Measurements from ENCODE around the gene CHMP6. TPM values are rescaled to one million over a fixed set of nuclear protein-coding genes. Genes with fewer than 3 reads are reported as not detected.

CHMP6 gene
- total RNA-seq, 1 experiment from 2014 or later: 22.0 TPM

DNA sequence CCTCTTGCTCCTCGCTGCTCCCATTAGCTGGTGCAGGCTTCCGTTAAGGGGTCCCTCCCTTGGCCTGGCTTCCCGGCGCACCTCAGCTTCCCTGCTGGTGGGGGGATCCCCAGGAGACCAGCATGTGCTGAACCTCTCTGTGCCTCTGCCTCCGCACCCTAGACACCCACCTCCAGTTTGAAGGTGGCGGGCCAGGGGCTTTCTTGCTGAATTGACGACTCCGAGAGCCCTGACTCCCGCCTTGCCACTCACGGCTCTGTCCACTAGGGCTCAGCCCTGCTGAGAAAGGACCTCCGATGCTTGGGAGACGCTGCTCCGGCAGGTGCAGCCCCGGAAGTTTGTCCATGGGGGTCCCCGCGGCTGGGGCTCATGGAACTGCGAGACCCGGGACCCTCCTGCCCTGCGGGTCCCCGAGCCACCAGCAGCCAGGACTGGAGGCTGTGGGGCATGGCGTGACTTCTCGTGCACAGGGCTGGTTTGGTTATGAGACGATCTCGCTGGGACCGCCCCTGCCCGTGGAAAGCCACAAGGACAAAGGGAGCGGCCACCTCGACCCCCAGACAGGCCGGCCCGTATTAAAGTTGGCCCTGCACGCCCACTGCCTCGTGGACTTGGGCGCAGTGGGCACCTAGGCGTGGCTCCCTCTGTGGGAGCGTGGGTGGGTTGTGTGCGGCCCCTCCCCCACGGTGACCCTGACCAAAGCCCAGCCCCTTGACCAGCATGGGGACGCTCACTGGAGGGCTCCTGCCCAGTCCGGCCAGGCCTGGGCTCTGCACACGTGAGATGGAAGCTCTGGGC lies 8.1 kb downstream of the CHMP6 start:
- TF ChIP-seq FOSL1 (IDR thresholded peaks at IDR 0.05; ENCODE audit: low read depth) (no peak), EZH2phosphoT487 (IDR thresholded peaks at IDR 0.05; ENCODE audit: borderline replicate concordance) (no peak), POLR2A (IDR thresholded peaks at IDR 0.05; ENCODE audit: borderline replicate concordance, extremely low read depth, insufficient read depth, insufficient read length) (no peak), YY1 (IDR thresholded peaks at IDR 0.05; ENCODE audit: extremely low read depth, insufficient replicate concordance, low read depth, low read length) (no peak), ELF1 (IDR thresholded peaks at IDR 0.05; ENCODE audit: borderline replicate concordance, low read depth) (no peak), EGR1 (IDR thresholded peaks at IDR 0.05; ENCODE audit: low read depth) (no peak), TCF7L2 (IDR thresholded peaks at IDR 0.05; ENCODE audit: borderline replicate concordance, extremely low read depth, insufficient read depth, insufficient read length) (no peak), RAD21 (IDR thresholded peaks at IDR 0.05; ENCODE audit: low read depth) (no peak), ZFX (IDR thresholded peaks at IDR 0.05) (no peak), CBX3 (IDR thresholded peaks at IDR 0.05; ENCODE audit: low read depth) (no peak), CEBPB (IDR thresholded peaks at IDR 0.05; ENCODE audit: low read depth) (no peak), POLR2AphosphoS5 (IDR thresholded peaks at IDR 0.05; ENCODE audit: low read depth, low read length) (no peak), SP1 (IDR thresholded peaks at IDR 0.05; ENCODE audit: low read depth) (no peak), SIN3A (IDR thresholded peaks at IDR 0.05; ENCODE audit: low read depth) (no peak), JUND (IDR thresholded peaks at IDR 0.05) (no peak), SRF (IDR thresholded peaks at IDR 0.05; ENCODE audit: low read depth) (no peak)
- TF ChIP-seq, protein P1, sequence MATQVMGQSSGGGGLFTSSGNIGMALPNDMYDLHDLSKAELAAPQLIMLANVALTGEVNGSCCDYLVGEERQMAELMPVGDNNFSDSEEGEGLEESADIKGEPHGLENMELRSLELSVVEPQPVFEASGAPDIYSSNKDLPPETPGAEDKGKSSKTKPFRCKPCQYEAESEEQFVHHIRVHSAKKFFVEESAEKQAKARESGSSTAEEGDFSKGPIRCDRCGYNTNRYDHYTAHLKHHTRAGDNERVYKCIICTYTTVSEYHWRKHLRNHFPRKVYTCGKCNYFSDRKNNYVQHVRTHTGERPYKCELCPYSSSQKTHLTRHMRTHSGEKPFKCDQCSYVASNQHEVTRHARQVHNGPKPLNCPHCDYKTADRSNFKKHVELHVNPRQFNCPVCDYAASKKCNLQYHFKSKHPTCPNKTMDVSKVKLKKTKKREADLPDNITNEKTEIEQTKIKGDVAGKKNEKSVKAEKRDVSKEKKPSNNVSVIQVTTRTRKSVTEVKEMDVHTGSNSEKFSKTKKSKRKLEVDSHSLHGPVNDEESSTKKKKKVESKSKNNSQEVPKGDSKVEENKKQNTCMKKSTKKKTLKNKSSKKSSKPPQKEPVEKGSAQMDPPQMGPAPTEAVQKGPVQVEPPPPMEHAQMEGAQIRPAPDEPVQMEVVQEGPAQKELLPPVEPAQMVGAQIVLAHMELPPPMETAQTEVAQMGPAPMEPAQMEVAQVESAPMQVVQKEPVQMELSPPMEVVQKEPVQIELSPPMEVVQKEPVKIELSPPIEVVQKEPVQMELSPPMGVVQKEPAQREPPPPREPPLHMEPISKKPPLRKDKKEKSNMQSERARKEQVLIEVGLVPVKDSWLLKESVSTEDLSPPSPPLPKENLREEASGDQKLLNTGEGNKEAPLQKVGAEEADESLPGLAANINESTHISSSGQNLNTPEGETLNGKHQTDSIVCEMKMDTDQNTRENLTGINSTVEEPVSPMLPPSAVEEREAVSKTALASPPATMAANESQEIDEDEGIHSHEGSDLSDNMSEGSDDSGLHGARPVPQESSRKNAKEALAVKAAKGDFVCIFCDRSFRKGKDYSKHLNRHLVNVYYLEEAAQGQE (IDR thresholded peaks at IDR 0.05; ENCODE audit: low read depth): no peak
- TF ChIP-seq, protein P2, sequence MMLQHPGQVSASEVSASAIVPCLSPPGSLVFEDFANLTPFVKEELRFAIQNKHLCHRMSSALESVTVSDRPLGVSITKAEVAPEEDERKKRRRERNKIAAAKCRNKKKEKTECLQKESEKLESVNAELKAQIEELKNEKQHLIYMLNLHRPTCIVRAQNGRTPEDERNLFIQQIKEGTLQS (IDR thresholded peaks at IDR 0.05): no peak
- TF ChIP-seq, protein P3, sequence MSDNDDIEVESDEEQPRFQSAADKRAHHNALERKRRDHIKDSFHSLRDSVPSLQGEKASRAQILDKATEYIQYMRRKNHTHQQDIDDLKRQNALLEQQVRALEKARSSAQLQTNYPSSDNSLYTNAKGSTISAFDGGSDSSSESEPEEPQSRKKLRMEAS (IDR thresholded peaks at IDR 0.05): no peak

More for the DNA sequence above, 8.1 kb downstream of the CHMP6 start:
- no TSS peak for BruUV-seq (replicated peaks)
- no peaks in the 10 kb centered on the region for H4K20me1 ChIP-seq (ENCODE audit: insufficient read depth)
- H3K4me2 ChIP-seq (ENCODE audit: low read length): no peak overlapping the region
- ChIA-PET POLR2A (no interaction called here), RAD21 (ENCODE audit: low non-redundant PET in 1 of 2, low total read pairs in 2 of 2, uncharacterized antibody in 2 of 2, unreplicated experiment in 2 of 2) (no interaction called here), CTCF (no interaction called here)
- peaks cover 24 to 36% of the 10 kb centered on the region in 2 experiments; a peak in 3 of 4 replicates for H3K36me3 ChIP-seq (ENCODE audit: control insufficient read depth in 1 of 2, insufficient read depth in 2 of 2, low read length in 2 of 2)
- no peak overlapping the region for H3K4me3 ChIP-seq (replicated peaks in 1 of 2; ENCODE audit: low read depth in 1 of 2, low read length in 2 of 2)
- H3K4me1 ChIP-seq (ENCODE audit: control insufficient read depth in 1 of 2, insufficient read depth in 2 of 2, low read length in 2 of 2): peaks cover 8 to 16% of the 10 kb centered on the region in 2 experiments
- ATAC-seq (no peak), DNase-seq (ENCODE audit: low read depth, low spot score) (no peak)
- no peaks in the 10 kb centered on the region for H3K9me2 ChIP-seq (ENCODE audit: insufficient read depth)
- no peak overlapping the region for H2AFZ ChIP-seq (ENCODE audit: low read depth, low read length, poor library complexity, severe bottlenecking)
- H3K9ac ChIP-seq (ENCODE audit: low read length): no peak overlapping the region
- no peaks in the 10 kb centered on the region for H3K79me2 ChIP-seq (ENCODE audit: insufficient read depth, low read length)
- H3K9me3 ChIP-seq (ENCODE audit: control insufficient read depth in 1 of 2, insufficient read depth in 1 of 2, low read depth in 1 of 2, low read length in 2 of 2): no peaks in the 10 kb centered on the region
- intact Hi-C loops (cut with micrococcal nuclease): no loop called here
- H3K27me3 ChIP-seq (ENCODE audit: insufficient read depth, low read length): peaks cover 10% of the 10 kb centered on the region
- no peak overlapping the region for H3K27ac ChIP-seq (ENCODE audit: low read depth, low read length)
